Limb (tissue), 2 donors: ENCODE measurements around the gene TRAPPC12.
"Not testable (repeated sequence)": the region's sequence is repeated elsewhere in the genome, so short reads cannot be mapped to it uniquely, and the experiment has no call there.

Source experiments
- DNase-seq, 2 donors: peaks; one replicate each; pipeline ENCODE4 v3.0.0-alpha.2; 2016; ENCODE audit errors: extremely low spot score in 2 of 2

The TRAPPC12 gene

DNA sequence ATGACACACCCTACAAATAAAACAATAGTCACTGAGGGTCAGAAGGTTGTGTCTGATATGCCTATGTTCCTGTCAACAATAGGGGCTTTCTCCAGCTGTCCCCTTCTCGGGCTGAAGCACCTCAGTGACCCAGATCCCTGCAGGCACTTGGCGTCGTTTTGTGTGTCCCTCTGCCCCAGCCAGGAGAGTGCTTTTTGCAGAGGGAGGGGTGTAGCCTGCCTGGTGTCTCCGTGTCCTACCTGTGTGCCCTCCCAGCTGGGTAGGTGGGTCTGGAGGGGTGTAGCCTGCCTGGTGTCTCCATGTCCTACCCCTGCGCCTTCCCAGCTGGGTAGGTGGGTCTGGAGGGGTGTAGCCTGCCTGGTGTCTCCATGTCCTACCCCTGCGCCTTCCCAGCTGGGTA is 74.5 kb downstream of the TRAPPC12 start:
- not testable (repeated sequence) for DNase-seq

DNA sequence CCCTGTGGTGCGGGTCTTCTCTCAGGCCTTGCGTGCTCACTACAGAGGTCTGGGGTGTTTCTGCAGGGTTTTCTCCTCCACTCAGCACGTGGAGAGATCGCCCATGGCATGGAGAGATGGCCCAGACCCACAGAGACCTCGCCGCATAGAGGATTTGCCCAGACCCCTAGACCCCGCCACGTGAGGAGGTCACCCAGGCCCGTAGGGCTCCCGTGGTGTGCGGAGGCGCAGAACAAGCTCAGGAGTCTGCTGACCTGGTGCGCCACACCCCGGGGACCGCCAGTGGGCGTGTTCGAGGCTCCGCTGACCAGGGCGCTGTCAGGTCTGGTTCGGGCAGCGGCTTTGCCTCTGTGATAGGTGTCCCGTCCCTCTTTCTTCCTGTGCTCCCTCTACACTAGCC is 75.3 kb downstream of the TRAPPC12 start:
- no peak for DNase-seq

DNA sequence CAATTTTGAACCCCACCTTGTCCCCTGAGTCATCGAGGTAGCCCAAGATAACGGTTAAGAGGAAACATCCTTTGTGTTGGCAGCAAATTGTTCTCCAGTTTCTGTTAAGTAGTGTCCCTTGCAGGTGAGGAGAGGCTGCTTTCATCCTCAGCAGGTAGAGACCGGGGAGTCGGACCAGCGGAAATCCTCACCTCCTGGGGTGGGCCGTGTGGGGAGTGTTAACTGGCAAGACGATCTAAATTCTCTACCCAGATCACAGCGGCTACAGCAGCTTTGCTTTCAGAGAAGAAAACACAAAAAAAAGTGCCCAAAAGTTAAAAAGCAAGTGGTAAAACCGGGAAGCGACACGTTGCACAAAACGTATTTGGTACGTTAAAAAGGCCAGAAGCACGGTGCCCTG is 76.6 kb downstream of the TRAPPC12 start:
- DNase-seq = no peak

GRCh38 chr2:3457524-3458395 is 78.3 kb downstream of the TRAPPC12 start:
- no peak for DNase-seq

- DNase-seq = no peak
Measured at GRCh38 chr2:3458396-3459184, 79.1 kb downstream of the TRAPPC12 start.

DNA sequence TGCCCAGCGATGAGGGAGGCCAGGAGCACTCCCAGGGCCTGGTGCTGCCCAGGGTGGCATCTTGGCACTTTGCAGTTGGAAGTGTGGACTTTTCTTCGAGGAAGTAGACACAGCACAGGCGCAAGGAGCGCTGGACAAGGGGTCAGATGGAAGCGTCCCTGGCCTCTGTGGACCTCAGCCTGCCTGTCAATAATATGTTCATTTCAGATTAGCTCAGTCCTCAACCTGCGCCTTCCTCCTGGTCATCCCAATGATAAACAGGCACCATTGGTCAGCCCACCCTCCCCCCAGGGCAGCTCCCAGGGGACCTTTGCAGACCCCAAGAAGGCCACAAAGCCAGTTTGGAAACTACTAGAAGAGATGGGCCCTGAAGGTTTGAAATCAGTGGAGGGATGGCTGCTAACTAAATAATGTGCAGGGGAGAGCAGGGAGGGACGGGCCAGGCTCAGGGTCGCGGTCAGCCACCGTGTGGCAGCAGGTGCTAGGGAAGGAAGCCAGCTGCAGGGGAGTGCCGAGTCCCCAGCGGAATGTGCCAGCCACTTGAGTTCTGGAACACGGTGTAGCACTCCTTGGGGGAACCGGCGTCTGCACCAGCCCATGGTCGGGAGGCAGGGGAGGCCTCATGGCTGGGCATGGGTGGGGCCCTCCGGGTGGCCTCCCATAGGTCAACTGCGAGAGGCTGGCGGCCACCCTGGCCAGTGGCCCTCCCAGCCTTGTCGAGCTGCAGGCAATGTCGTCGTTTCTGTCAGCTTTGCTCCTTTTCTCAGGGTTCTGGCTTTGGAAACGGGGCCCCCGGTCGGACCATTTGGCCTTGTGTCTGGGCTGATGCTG is 79.9 kb downstream of the TRAPPC12 start:
- no peak for DNase-seq

- DNase-seq = no peak
Measured at GRCh38 chr2:3460156-3460555, 80.7 kb downstream of the TRAPPC12 start.

- peak in 1 of 2 donors; percentile 29 for DNase-seq
Measured at GRCh38 chr2:3460831-3461800, 81.6 kb downstream of the TRAPPC12 start.

- DNase-seq = peak; percentile 36 to 72
Measured at GRCh38 chr2:3461801-3462492, 82.5 kb downstream of the TRAPPC12 start.

GRCh38 chr2:3462493-3463104 is 83.1 kb downstream of the TRAPPC12 start:
- peak in 1 of 2 donors; percentile 38 for DNase-seq

DNA sequence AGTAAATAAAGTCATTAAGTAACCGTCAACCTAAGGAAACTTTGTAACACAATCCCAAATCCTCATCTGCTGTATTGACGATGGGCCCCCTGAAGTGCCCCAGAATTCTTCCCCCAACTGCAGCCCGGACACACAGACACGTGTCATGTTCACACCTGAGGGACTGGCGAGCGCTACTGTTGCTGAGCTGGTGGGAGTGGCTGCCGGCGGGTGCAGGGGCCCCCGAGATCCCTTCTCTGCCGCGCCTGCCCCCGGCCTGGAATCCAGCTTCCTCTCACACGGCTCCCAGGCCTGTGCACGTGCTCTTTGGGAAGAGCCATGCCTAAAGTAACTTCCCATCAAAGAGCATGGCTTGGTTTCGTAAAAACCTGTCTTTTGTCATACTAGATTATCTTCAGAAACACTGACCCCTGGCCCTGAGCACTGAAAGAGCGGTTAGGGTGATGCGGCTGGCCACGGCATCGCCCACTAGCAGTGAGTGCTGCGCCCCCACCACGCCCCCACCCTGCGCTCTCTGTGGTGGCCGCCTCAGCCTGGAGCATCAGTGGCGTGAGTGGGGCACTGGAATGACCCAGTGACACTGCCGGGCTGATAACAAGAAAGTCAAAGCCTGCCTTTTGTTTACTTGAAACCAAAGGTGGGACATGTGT is 83.8 kb downstream of the TRAPPC12 start:
- peak in 1 of 2 donors; percentile 30 for DNase-seq

DNA sequence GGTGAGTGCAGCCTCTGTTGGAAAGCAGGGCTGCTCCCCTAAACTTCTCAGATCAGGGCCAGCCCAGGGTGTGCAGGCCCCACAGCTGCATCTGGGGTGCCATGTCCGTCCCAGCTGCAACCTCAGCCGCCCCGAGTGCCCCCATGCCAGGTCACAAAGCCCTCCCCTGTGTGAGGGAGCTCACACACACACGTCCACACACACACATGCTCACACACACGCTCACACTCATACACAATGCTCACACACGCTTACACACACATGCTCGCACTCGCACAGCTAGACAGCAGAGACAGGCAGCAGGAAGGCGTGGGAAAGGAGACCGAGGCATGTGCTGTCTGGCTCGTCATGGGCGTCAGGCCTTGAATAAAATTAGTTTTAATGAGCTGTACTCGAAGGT is 84.5 kb downstream of the TRAPPC12 start:
- peak in 1 of 2 donors; percentile 19 for DNase-seq

GRCh38 chr2:3464401-3465005 is 85.0 kb downstream of the TRAPPC12 start:
- DNase-seq = no peak

DNA sequence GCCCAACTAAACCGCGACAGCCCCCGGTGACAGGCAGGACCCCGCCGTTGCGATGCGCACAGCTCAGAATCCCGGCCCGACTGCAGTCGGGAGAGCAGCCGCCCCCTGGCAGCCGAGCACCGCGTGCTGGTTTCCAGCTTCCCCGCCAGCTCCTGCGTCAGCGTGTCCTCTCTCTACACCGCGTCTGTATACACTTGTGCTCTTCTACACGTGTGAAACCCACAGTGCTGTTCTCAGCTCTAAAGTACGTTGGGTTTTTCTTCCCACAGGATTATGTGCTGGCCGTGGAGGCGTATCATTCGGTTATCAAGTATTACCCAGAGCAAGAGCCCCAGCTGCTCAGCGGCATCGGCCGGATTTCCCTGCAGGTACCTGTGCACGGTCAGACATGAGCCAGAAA is 85.8 kb downstream of the TRAPPC12 start:
- DNase-seq = no peak

GRCh38 chr2:3465844-3466481 is 86.5 kb downstream of the TRAPPC12 start:
- DNase-seq = no peak

- no peak for DNase-seq
Measured at GRCh38 chr2:3466482-3466863, 87.0 kb downstream of the TRAPPC12 start.

DNA sequence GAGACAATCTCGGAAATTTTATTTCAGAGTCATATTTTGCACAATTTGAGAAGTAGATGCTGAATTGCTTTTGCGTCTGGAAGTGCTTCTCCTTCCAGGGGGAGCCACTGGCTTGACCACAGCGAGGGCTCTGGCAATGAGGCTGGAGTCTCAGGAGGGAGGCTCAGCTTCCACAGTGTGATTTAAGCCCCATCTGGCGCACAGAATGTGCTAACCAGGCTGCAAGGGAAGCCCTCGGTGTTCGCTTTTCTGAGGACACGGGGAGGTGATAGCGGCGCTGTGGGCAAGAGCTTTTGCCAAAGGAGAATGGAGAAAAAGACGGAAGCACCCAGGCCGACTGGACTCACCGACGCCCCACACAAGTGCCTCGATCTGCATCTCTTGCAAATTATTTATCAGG is 87.5 kb downstream of the TRAPPC12 start:
- no peak for DNase-seq

GRCh38 chr2:3467654-3468053 is 88.2 kb downstream of the TRAPPC12 start:
- no peak for DNase-seq
